HG03442 (cell line): Measurements from ENCODE around the gene MSANTD1.

Source experiments
- ATAC-seq: cut with Tn5 transposase; IDR thresholded peaks from one replicate; pipeline ENCODE4 v1.9.1; 2021; ENCODE audit warnings: mild to moderate bottlenecking, moderate library complexity; ENCODE audit not compliant: unreplicated experiment

MSANTD1 gene

GRCh38 chr4:3261411-3262207 is 12.7 kb downstream of the MSANTD1 start:
- ATAC-seq = no peak

DNA sequence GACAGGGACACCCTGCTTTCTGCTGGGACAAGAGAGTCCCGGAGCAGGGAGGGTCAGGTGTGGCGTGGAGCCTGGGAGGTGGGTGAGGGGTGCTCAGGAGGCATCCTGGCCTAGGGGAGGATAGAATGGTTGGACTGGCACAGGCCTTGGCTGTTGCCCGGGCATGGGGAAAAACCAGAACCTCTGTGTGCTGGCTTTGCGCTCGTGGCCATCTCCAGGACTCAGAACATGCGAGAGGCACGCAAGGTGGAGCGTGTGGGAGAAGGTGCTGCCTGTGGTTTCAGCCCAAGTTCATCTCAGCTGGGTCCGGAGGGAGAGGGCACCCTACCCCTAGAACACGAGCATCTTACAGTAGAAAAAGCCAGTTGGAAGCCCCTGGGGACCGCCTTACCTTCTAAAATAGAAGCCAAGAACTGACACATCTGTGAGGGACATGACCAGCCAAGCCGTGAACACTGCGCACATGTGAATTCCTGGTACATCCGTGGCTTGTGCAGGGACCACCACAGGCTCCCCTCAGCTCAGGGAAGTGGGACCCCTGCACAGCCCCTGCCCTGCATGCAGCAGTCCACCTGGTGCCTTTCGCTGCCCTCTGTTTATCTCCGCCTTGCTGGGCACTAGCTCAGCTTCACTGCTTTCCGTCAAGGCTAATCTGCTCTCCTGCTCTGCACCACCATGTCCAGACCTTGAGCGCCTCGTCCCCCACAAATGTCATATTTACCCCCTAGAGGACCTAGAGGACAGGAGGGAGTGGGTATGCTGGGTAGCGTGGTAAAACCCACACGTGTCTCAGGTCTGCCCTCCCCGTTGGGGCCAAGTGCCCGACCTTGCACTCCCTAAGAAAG is 13.5 kb downstream of the MSANTD1 start:
- no peak for ATAC-seq

DNA sequence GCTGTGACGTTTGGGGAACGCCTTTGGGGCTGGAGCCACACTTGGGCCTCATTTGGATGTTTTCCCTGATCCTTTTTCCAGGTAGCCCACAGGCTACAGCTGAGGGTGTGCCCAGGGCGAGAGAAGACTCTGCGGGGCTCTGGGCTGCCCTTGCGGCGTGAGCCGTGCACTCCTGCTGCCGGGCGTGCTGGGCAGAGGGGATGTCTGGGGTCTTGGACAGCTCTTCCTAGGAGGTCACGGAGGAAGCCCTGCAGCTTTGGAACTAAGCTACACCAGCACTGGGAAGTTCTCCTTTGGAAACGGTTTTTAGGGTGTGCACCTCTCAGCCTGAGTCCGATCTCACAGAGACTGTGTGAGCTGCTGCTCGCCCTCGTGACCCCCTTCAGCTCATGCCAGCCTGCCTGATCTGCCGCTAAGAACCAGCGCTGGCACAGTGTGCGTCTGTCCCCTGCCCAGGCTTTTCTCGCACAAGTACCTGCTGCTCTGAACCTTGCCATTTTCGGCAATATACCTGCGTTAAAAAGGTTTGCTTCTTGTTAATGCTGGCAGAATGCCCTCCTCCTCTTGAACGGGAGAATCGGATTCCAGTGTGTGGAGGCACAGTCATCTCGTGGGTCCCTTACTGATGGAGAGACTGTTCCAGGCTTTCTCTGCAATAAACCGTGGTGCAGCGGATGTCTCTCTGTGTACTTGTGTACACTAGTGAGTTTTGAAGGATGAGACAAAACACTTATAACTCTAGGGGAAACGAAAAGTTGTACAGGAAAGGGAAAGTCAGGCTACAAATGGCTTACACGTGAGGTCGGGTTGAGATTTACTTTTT is 14.3 kb downstream of the MSANTD1 start:
- no peak for ATAC-seq

DNA sequence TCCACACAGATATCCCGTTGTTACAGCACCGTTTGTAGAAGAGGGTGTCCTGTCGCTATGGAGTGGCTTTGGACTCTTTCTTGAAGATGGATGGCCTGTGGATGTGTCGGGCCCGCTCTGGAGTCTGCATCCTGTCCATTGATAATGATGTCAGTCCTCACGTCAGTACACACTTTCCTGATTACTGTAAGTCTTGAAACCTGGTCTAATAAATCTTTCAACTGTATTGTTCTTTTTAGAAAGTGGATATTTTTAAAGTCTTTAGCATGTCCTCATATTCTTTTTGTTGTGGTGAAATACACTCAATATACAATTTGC is 14.9 kb downstream of the MSANTD1 start:
- no peak for ATAC-seq

DNA sequence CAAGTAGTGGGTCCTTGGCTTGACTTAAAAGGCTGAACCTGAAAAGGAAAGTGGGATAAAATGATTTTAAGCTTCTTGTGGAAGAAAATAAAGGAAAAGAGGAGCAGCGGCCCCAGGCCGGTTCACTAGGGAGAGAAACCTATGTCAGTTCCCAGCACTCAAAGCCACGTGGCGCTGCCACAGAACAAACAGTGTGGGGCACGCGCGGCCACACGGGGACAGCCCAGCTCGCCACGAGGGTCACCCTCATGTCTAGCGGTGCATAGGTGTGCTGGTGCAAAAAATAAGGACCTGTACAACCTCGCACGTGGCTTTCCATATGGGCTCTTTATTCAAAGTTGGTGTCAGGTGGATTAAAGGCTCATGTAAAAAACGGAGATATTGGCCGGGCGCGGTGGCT is 17.1 kb downstream of the MSANTD1 start:
- no peak for ATAC-seq

DNA sequence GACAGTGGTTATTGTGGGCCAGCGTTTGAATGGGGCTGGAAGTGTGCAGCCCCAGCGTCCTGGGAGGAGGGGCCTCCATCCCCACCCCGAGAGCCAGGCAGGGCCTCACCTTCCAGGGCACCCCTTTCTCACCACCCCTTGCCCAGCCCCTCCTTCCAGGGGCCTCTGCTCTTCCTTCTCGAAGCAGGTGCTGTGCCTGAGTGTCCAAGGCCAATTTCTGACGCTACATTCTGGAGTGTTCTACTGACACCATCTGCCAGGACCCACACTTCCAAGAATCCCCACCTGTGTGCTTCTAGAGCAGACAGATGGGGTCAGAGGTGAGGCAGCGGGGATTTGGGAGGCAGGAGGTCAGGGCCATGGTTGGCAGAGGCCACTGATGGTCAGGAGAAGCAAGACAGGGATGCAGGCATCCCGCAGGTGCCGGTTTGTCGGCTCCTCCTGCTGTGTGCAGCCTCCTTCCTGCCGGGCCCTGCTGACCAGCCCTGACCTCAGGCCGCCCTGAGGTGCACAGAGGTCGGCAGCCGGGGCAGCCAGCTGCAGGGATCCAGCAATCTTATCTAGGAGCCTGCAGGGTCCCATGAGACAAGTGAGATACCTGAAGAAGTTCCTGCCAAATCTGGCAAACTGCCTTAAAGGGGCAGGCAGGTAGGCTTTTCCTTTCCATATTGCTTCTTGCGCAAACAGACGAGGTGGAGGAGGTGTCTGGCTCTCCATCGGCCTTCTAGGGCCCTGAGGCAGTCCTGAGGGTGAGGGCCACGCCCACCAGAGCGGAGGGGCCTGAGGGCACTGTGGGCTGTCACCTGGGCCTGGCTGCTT is 18.8 kb downstream of the MSANTD1 start:
- ATAC-seq = no peak

- ATAC-seq = no peak
These were observed 19.6 kb downstream of the MSANTD1 start for GRCh38 chr4:3268395-3269104.

- ATAC-seq = no peak
These were observed 20.4 kb downstream of the MSANTD1 start for GRCh38 chr4:3269105-3269927.

GRCh38 chr4:3269991-3270611 is 21.1 kb downstream of the MSANTD1 start:
- ATAC-seq = no peak

- no peak for ATAC-seq
These were observed 22.2 kb downstream of the MSANTD1 start for GRCh38 chr4:3271131-3271530.

- no peak for ATAC-seq
These were observed 28.0 kb downstream of the MSANTD1 start for GRCh38 chr4:3276986-3277385.

- ATAC-seq = no peak
These were observed 31.5 kb downstream of the MSANTD1 start for GRCh38 chr4:3280466-3280865.

DNA sequence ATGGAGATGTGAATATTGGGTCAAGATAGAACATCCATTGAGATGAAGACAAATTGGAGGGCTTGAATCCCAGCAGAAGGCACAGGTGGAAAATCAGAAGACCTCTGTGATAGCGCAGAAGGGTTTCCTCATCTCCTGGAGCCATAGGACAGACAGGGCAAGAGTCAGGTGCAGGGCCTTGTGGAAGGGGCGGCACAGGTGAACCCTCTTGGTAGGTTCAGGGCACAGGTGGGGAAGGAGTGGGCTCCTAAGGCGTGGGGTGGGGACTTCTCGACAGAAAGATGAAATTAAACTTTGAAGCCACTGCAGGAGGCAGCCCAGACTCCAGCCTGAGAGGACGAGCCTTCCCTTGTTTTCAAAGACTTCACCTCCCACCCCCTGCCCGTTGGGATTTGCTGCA is 34.5 kb downstream of the MSANTD1 start:
- no peak for ATAC-seq

DNA sequence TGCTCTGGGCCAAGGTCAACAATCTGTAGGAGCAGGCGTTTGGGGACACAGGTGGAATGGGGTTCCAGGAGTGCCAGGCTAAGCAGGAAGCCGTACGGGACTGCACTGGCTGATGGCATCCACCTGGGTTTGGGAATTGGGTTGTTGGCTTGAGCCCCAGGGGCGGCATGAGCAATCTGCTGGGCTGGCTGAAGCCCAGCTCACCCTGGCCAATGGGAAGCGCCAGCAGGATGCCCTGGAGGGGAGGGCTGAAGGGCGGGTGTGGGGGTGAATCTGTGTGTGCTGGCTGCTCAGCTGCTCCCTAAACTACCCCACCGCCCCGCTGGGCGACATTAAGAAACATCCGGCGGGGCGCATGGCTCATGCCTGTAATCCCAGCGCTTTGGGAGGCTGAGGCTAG is 35.0 kb downstream of the MSANTD1 start:
- ATAC-seq = no peak

DNA sequence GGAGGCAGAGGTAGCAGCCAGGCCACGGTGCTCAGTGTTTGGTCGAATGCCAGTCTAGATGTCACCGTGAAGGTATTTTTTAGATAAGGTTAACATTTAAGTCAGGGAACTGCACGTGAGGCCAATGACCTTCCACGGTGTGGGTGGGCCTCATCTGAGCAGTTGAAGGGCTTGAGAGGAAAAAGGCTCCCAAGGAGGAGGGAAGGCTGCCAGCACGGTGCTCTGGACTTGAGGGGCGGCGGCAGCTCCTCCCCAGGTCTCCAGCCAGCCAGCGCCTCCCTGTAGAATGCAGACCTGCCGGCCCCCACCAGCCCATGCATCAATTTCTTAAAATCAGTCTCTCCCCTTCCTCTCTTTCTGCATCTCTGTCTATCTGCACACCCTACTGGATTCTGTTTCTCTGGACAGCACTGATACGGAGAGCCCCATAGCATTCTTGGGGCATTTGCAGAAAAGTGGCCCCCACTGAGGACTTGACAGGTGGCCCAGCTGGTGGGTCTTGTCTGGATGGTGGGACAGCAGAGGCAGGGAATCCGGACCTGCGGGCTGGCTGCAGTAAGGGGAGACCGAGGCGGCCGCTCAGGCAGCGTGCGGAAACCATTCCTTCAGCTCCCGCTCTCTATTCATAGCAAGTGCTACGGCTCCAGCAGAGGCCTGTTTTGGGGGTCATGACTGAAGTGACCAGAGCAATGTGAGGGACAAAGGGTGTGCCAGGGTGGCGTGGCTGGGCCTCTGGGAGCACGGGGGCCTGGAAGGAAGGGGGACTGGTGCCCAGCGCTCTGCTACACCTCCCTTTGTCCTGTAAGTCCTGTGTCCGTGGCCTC is 36.0 kb downstream of the MSANTD1 start:
- no peak for ATAC-seq

GRCh38 chr4:3285558-3286334 is 36.8 kb downstream of the MSANTD1 start:
- no peak for ATAC-seq
